H1 (cell line): ENCODE data around the gene MAP3K10. TPM values are rescaled to one million over a fixed set of nuclear protein-coding genes. Genes with fewer than 3 reads are reported as not detected.

ENCODE experiments used
- CTCF ChIA-PET: fragments of 300-600 bp; sonication (Branson Sonifier 250); formaldehyde crosslinking; loops from one replicate; lab custom pipeline; 2021; ENCODE audit not compliant: partially characterized antibody; lab: Charles Lee
- POLR2A ChIA-PET: fragments of 300-600 bp; sonication (Branson Sonifier 250); formaldehyde crosslinking; loops from one replicate; lab custom pipeline; 2021; ENCODE audit warnings: inconsistent platforms; ENCODE audit not compliant: partially characterized antibody; lab: Charles Lee
- DNase-seq, 2 experiments: peaks; one replicate each; pipeline versions ENCODE4 v3.0.0 to v3.0.0-alpha.2; 2010 to 2022; ENCODE audit warnings: low spot score in 2 of 2, low read depth in 1 of 2, mixed read lengths in 1 of 2
- FAIRE-seq: peaks from 2 replicates; lab custom pipeline; 2011; peaks lifted over from hg19 to GRCh38; lab: Jason Lieb, UNC
- H2AFZ ChIP-seq: 2 replicates; pipeline ENCODE4 v1.8.1; 2012; ENCODE audit warnings: low read length, inconsistent platforms
- H2AK5ac ChIP-seq: 2 replicates; pipeline ENCODE4 v1.6.1; 2013; ENCODE audit warnings: low read depth, low read length
- H2BK120ac ChIP-seq: replicated peaks from 2 replicates; pipeline ENCODE3; 2013; ENCODE audit warnings: low read depth, low read length, inconsistent platforms
- H2BK12ac ChIP-seq: 2 replicates; pipeline ENCODE4 v1.6.1; 2013; ENCODE audit warnings: low read depth, low read length
- H2BK15ac ChIP-seq: 2 replicates; pipeline ENCODE4 v1.6.1; 2013; ENCODE audit warnings: low read length
- H2BK20ac ChIP-seq: 2 replicates; pipeline ENCODE4 v1.6.1; 2013; ENCODE audit warnings: low read length
- H2BK5ac ChIP-seq: 2 replicates; pipeline ENCODE4 v1.6.1; 2013; ENCODE audit warnings: low read depth, low read length
- H3K14ac ChIP-seq: 2 replicates; pipeline ENCODE4 v1.6.1; 2013; ENCODE audit warnings: inconsistent platforms; ENCODE audit not compliant: insufficient read length
- H3K18ac ChIP-seq: 2 replicates; pipeline ENCODE4 v1.6.1; 2013; ENCODE audit warnings: low read length; ENCODE audit errors: extremely low read depth
- H3K23ac ChIP-seq: 2 replicates; pipeline ENCODE4 v1.6.1; 2013; ENCODE audit warnings: inconsistent platforms; ENCODE audit not compliant: insufficient read length
- H3K23me2 ChIP-seq: 2 replicates; pipeline ENCODE4 v1.6.1; 2013; ENCODE audit warnings: low read depth, low read length
- H3K27ac ChIP-seq: 2 replicates; pipeline ENCODE4 v1.6.1; 2011; ENCODE audit warnings: low read depth, low read length, inconsistent platforms
- H3K27me3 ChIP-seq, 4 experiments: replicated peaks in 1 of 4; 1 replicate in 1 of 4; 2 replicates in 3 of 4; pipeline versions ENCODE4 v1.6.1 to v1.8.1; 2011 to 2013; ENCODE audit warnings: low read length in 3 of 4, mild to moderate bottlenecking in 3 of 4, inconsistent platforms in 2 of 4, mixed read lengths in 2 of 4, moderate library complexity in 1 of 4; ENCODE audit not compliant: control insufficient read depth in 3 of 4, insufficient read depth in 3 of 4; ENCODE audit errors: extremely low read depth in 1 of 4
- H3K36me3 ChIP-seq, 4 experiments: 2 replicates each; pipeline versions ENCODE4 v1.6.1 to v1.8.1; 2011 to 2013; ENCODE audit warnings: mild to moderate bottlenecking in 4 of 4, low read length in 3 of 4, moderate library complexity in 2 of 4, control low read depth in 1 of 4, inconsistent platforms in 1 of 4; ENCODE audit not compliant: insufficient read depth in 4 of 4, control insufficient read depth in 2 of 4
- H3K4ac ChIP-seq: replicated peaks from 2 replicates; pipeline ENCODE3; 2013; ENCODE audit warnings: low read length, low read depth, mixed read lengths, inconsistent platforms; ENCODE audit not compliant: insufficient read length
- H3K4me1 ChIP-seq, 4 experiments: replicated peaks in 1 of 4; 1 replicate in 1 of 4; 2 replicates in 3 of 4; pipeline versions ENCODE4 v1.6.1 to v1.8.1; 2011 to 2013; ENCODE audit warnings: low read length in 3 of 4, inconsistent platforms in 2 of 4, mixed read lengths in 1 of 4; ENCODE audit not compliant: insufficient read depth in 4 of 4, control insufficient read depth in 3 of 4
- H3K4me2 ChIP-seq, 2 experiments: 2 replicates each; pipeline versions ENCODE4 v1.6.1 to v1.8.1; 2011 to 2013; ENCODE audit warnings: low read depth in 2 of 2, low read length in 2 of 2, control low read depth in 1 of 2, inconsistent platforms in 1 of 2, mild to moderate bottlenecking in 1 of 2; ENCODE audit not compliant: insufficient read depth in 1 of 2
- H3K4me3 ChIP-seq, 4 experiments: fragments of 200-600, 300-600 bp in 1 of 4; sonication (generic), shearing (Covaris generic), sonication (Bioruptor Twin) in 1 of 4; 2 replicates each; pipeline versions ENCODE4 v1.5.1 to v1.8.1; 2011 to 2016; ENCODE audit warnings: low read length in 4 of 4, low read depth in 3 of 4, control low read depth in 2 of 4, inconsistent platforms in 2 of 4, mild to moderate bottlenecking in 2 of 4, mixed read lengths in 1 of 4, moderate library complexity in 1 of 4; ENCODE audit not compliant: insufficient read depth in 2 of 4; ENCODE audit errors: extremely low read depth in 1 of 4
- H3K56ac ChIP-seq: replicated peaks from 2 replicates; pipeline ENCODE3; 2013; ENCODE audit warnings: low read depth, mild to moderate bottlenecking, mixed read lengths, low read length, inconsistent platforms; ENCODE audit not compliant: insufficient read length
- H3K79me1 ChIP-seq: 2 replicates; pipeline ENCODE4 v1.6.1; 2013; ENCODE audit warnings: low read depth, low read length, control low read depth
- H3K79me2 ChIP-seq, 2 experiments: 2 replicates each; pipeline versions ENCODE4 v1.6.1 to v1.8.1; 2012 to 2013; ENCODE audit warnings: low read length in 2 of 2, mild to moderate bottlenecking in 2 of 2, inconsistent platforms in 1 of 2; ENCODE audit not compliant: insufficient read depth in 2 of 2, control insufficient read depth in 1 of 2
- H3K9ac ChIP-seq, 4 experiments: replicated peaks in 1 of 4; 1 replicate in 1 of 4; 2 replicates in 3 of 4; pipeline versions ENCODE4 v1.6.1 to v1.8.1; 2011 to 2013; ENCODE audit warnings: low read depth in 3 of 4, low read length in 3 of 4, control low read depth in 2 of 4, mild to moderate bottlenecking in 2 of 4, moderate library complexity in 2 of 4, inconsistent platforms in 1 of 4; ENCODE audit errors: extremely low read depth in 1 of 4
- H3K9me3 ChIP-seq, 2 experiments: 2 replicates each; pipeline versions ENCODE4 v1.6.1 to v1.8.1; 2012 to 2013; ENCODE audit warnings: mild to moderate bottlenecking in 2 of 2, moderate library complexity in 2 of 2, control low read depth in 1 of 2, inconsistent platforms in 1 of 2, low read depth in 1 of 2, low read length in 1 of 2, mixed read lengths in 1 of 2; ENCODE audit not compliant: insufficient read depth in 2 of 2
- H4K20me1 ChIP-seq, 2 experiments: replicated peaks in 1 of 2; 2 replicates each; pipeline versions ENCODE3 to v1.8.1; 2011 to 2013; ENCODE audit warnings: inconsistent platforms in 2 of 2, low read length in 2 of 2, mild to moderate bottlenecking in 1 of 2; ENCODE audit not compliant: insufficient read depth in 2 of 2, control insufficient read depth in 1 of 2
- H4K5ac ChIP-seq: 2 replicates; pipeline ENCODE4 v1.6.1; 2013; ENCODE audit warnings: low read length, low read depth, mixed read lengths, inconsistent platforms; ENCODE audit not compliant: insufficient read length
- H4K8ac ChIP-seq: 2 replicates; pipeline ENCODE4 v1.8.0; 2013; ENCODE audit warnings: mild to moderate bottlenecking, moderate library complexity, low read length, inconsistent platforms; ENCODE audit not compliant: insufficient read depth; ENCODE audit errors: extremely low read depth
- H4K91ac ChIP-seq: replicated peaks from 2 replicates; pipeline ENCODE3; 2013; ENCODE audit warnings: low read length, mixed read lengths, inconsistent platforms; ENCODE audit not compliant: insufficient read length
- BACH1 ChIP-seq: IDR thresholded peaks from 2 replicates; pipeline ENCODE4 v1.6.1; 2012; ENCODE audit warnings: low read length, improper control_type of control experiment
- CEBPB ChIP-seq: IDR thresholded peaks from 2 replicates; pipeline ENCODE4 v1.6.1; 2012; ENCODE audit warnings: low read depth, low read length
- CTBP2 ChIP-seq: IDR thresholded peaks from 2 replicates; pipeline ENCODE4 v1.7.0; 2011; ENCODE audit warnings: borderline replicate concordance, mild to moderate bottlenecking, moderate library complexity, mixed read lengths, low read length; ENCODE audit not compliant: insufficient read depth, insufficient read length
- HDAC2 ChIP-seq, 2 experiments: fragments of 300-600 bp in 1 of 2; sonication (generic) in 1 of 2; IDR thresholded peaks; 2 replicates each; pipeline ENCODE4 v1.6.1; 2011 to 2012; ENCODE audit warnings: low read depth in 2 of 2, low read length in 2 of 2, mild to moderate bottlenecking in 2 of 2, moderate library complexity in 2 of 2, borderline replicate concordance in 1 of 2, inconsistent platforms in 1 of 2
- JUN ChIP-seq: IDR thresholded peaks from 2 replicates; pipeline ENCODE4 v1.6.1; 2011; ENCODE audit warnings: low read depth, mild to moderate bottlenecking, improper control_type of control experiment, low read length
- KDM4A ChIP-seq: IDR thresholded peaks from one replicate; pipeline ENCODE4 v1.7.1; 2012; ENCODE audit warnings: low read depth, mild to moderate bottlenecking, moderate library complexity, low read length, inconsistent platforms; ENCODE audit not compliant: severe bottlenecking
- NRF1 ChIP-seq: IDR thresholded peaks from 2 replicates; pipeline ENCODE4 v1.6.1; 2011; ENCODE audit warnings: mild to moderate bottlenecking, low read depth, low read length, improper control_type of control experiment
- POLR2A ChIP-seq, 2 experiments: IDR thresholded peaks; 1 replicate in 1 of 2; 2 replicates in 1 of 2; pipeline ENCODE4 v1.6.1; 2011; ENCODE audit warnings: low read depth in 2 of 2, low read length in 2 of 2, mild to moderate bottlenecking in 2 of 2; ENCODE audit errors: control extremely low read depth in 1 of 2
- RFX5 ChIP-seq: IDR thresholded peaks from 2 replicates; pipeline ENCODE4 v1.6.1; 2011; ENCODE audit warnings: low read depth, low read length, improper control_type of control experiment, borderline replicate concordance
- SUZ12 ChIP-seq: fragments of 200-600 bp; sonication (generic); IDR thresholded peaks from 2 replicates; pipeline ENCODE4 v1.6.1; 2012; ENCODE audit warnings: mild to moderate bottlenecking, inconsistent platforms, low read length, moderate library complexity, mixed read lengths
- TAF7 ChIP-seq: optimal IDR thresholded peaks from 2 replicates; pipeline ENCODE3; 2011; ENCODE audit warnings: low read depth, mild to moderate bottlenecking, inconsistent platforms, low read length, moderate library complexity, borderline replicate concordance
- TBP ChIP-seq: IDR thresholded peaks from 2 replicates; pipeline ENCODE4 v1.6.1; 2011; ENCODE audit warnings: low read depth, low read length, improper control_type of control experiment
- WGBS, 2 experiments: shearing (Covaris generic) in 1 of 2; methylation state at CpG; one replicate each; pipeline versions ENCODE4 v1.1.6 to v1.1.7; 2013 to 2015; ENCODE audit warnings: low lambda C conversion rate in 2 of 2, mixed read lengths in 2 of 2, inconsistent platforms in 1 of 2, low coverage in 1 of 2, missing lambda C conversion rate in 1 of 2; ENCODE audit not compliant: insufficient replicate concordance in 2 of 2, insufficient coverage in 1 of 2, insufficient read length in 1 of 2; ENCODE audit errors: extremely low coverage in 1 of 2, missing lambda C conversion rate in 1 of 2; 5-methylcytosine and 5-hydroxymethylcytosine counted together
- polyA plus RNA-seq, 7 experiments: library from polyadenylated mRNA; depleted of rRNA in 3 of 7; stranded (reverse) in 5 of 7; unstranded in 2 of 7; fragments of >200 nt in 5 of 7; fragments of 200-250 nt in 2 of 7; gene quantifications; 1 replicate in 5 of 7; 2 replicates in 1 of 7; 4 replicates in 1 of 7; pipeline versions ENCODE4 v1.2.1 to v1.2.3, GENCODE V29; 2011 to 2013; ENCODE audit warnings: missing spikeins in 2 of 7, mixed read lengths in 2 of 7
- total RNA-seq: library from RNA; stranded (reverse); fragmentation: NEBNext Ultra II Directional; extraction: Animal tissue kit (Norgen Biotek cat#: 25700); gene quantifications from 2 replicates; pipeline ENCODE4 v1.2.1, GENCODE V29; 2021
- TF ChIP-seq, protein P1 (sequence below): IDR thresholded peaks from 2 replicates; pipeline ENCODE4 v1.6.1; 2011; ENCODE audit warnings: low read depth, mild to moderate bottlenecking, low read length; ENCODE audit not compliant: insufficient read depth

Gene MAP3K10
- total and polyA plus RNA-seq, 2 of the 8 experiments (the other 6 are each of a cell fraction or from before 2014, with no cell fraction given), result 4.9 to 15.9 TPM

DNA sequence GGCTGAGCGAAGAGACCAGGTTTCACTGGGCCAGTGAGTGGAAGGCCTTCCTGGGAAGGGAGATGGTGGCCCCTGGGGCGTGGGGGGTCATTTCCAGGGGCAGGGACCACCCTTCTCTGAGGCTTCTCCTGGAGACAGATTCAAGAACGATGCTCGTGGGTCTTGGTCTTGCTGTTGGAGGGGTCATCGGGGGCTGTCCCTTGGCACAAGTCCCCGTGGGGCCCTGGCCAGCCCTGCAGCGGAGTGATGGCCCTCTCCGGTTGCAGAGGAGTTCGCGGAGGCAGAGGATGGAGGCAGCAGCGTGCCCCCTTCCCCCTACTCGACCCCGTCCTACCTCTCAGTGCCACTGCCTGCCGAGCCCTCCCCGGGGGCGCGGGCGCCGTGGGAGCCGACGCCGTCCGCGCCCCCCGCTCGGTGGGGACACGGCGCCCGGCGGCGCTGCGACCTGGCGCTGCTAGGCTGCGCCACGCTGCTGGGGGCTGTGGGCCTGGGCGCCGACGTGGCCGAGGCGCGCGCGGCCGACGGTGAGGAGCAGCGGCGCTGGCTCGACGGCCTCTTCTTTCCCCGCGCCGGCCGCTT lies 22.1 kb downstream of the MAP3K10 start:
- H3K4me3 ChIP-seq, result no peak overlapping the region
- peaks cover 7% of the 10 kb centered on the region; the same call in 1 of the 2 replicates for H3K23me2 ChIP-seq
- H2BK20ac ChIP-seq, result no peak overlapping the region
- H4K20me1 ChIP-seq, result peaks cover 3 to 4% of the 10 kb centered on the region in 2 experiments
- H3K18ac ChIP-seq, result no peak overlapping the region
- CTCF ChIA-PET, result no interaction called here
- H2BK12ac ChIP-seq, result no peak overlapping the region
- H3K36me3 ChIP-seq, result no peaks in the 10 kb centered on the region
- H2BK120ac ChIP-seq, result no peak overlapping the region
- H3K79me1 ChIP-seq, result no peaks in the 10 kb centered on the region
- peaks cover 0 to 18% (median 12%) of the 10 kb centered on the region in 4 experiments; a peak in 6 of 7 replicates for H3K27me3 ChIP-seq
- FAIRE-seq (no peak), DNase-seq (no peak)
- no peak overlapping the region for H3K27ac ChIP-seq
- POLR2A ChIA-PET, result interaction anchor here (0.9 kb wide), 1 partner anchor 11 kb away, joined by 3 read pairs; no protein-coding TSS in a partner anchor
- H3K79me2 ChIP-seq, result no peaks in the 10 kb centered on the region
- 92% methylated on average over 10 of the region's 53 CpGs; no CpG with 5 or more reads in 1 of the 2 experiments for WGBS, 2 experiments
- H2AFZ ChIP-seq, result no peak overlapping the region
- no peak overlapping the region for H4K5ac ChIP-seq
- H4K8ac ChIP-seq, result no peak overlapping the region
- H4K91ac ChIP-seq, result no peak overlapping the region
- no peak overlapping the region for H2AK5ac ChIP-seq
- H3K9ac ChIP-seq, result no peak overlapping the region
- H3K4ac ChIP-seq, result no peak overlapping the region
- peaks cover 0 to 10% (median 6%) of the 10 kb centered on the region in 4 experiments; a peak in 5 of 7 replicates for H3K4me1 ChIP-seq
- H2BK5ac ChIP-seq, result no peak overlapping the region
- no peak overlapping the region for H3K14ac ChIP-seq
- H3K56ac ChIP-seq, result no peak overlapping the region
- H3K9me3 ChIP-seq, result no peaks in the 10 kb centered on the region
- no peak overlapping the region for H3K23ac ChIP-seq
- no peak overlapping the region for H2BK15ac ChIP-seq
- H3K4me2 ChIP-seq, result no peak overlapping the region
- TF ChIP-seq RFX5 (no peak), JUN (no peak), KDM4A (no peak), NRF1 (no peak), BACH1 (no peak), TAF7 (no peak), SUZ12 (no peak), TBP (no peak), CEBPB (no peak), CTBP2 (no peak), HDAC2 (IDR thresholded peaks at IDR 0.05; ENCODE audit: borderline replicate concordance in 1 of 2, low read depth in 2 of 2, low read length in 2 of 2) (no peak), POLR2A (IDR thresholded peaks at IDR 0.05; ENCODE audit: control extremely low read depth in 1 of 2, low read depth in 2 of 2, low read length in 2 of 2) (no peak)
- TF ChIP-seq, protein P1, sequence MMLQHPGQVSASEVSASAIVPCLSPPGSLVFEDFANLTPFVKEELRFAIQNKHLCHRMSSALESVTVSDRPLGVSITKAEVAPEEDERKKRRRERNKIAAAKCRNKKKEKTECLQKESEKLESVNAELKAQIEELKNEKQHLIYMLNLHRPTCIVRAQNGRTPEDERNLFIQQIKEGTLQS, result no peak
